CD14-positive monocyte (primary cell): ENCODE data around the gene RNF186. TPM values are rescaled to one million over a fixed set of nuclear protein-coding genes. Genes with fewer than 3 reads are reported as not detected.

Experiments used
- DNase-seq, 3 donors: peaks; one replicate each; pipeline ENCODE4 v3.0.0-alpha.2; 2011 to 2022
- H2AFZ ChIP-seq: 2 replicates; pipeline ENCODE4 v1.6.0; 2012; ENCODE audit warnings: mild to moderate bottlenecking, low read depth, low read length, inconsistent platforms; ENCODE audit not compliant: insufficient read depth, poor library complexity, severe bottlenecking
- H3K27ac ChIP-seq, 2 donors: 1 replicate in 1 of 2; 2 replicates in 1 of 2; pipeline ENCODE4 v1.5.1; 2012 to 2013; ENCODE audit warnings: low read length in 2 of 2, control low read depth in 1 of 2, inconsistent platforms in 1 of 2, low read depth in 1 of 2, mild to moderate bottlenecking in 1 of 2
- H3K27me3 ChIP-seq, 2 donors: one replicate each; pipeline versions ENCODE4 v1.6.0 to v1.6.1; 2011 to 2013; ENCODE audit warnings: low read length in 2 of 2; ENCODE audit not compliant: control insufficient read depth in 2 of 2, insufficient read depth in 2 of 2
- H3K36me3 ChIP-seq, 2 donors: replicated peaks in 1 of 2; 1 replicate in 1 of 2; 2 replicates in 1 of 2; pipeline versions ENCODE4 v1.5.1 to v1.6.1; 2012 to 2013; ENCODE audit warnings: low read length in 2 of 2, control low read depth in 1 of 2, inconsistent platforms in 1 of 2, mild to moderate bottlenecking in 1 of 2; ENCODE audit not compliant: insufficient read depth in 2 of 2, control insufficient read depth in 1 of 2
- H3K4me1 ChIP-seq, 2 donors: 1 replicate in 1 of 2; 2 replicates in 1 of 2; pipeline versions ENCODE4 v1.5.1 to v1.6.1; 2012 to 2013; ENCODE audit warnings: low read length in 2 of 2, control low read depth in 1 of 2, inconsistent platforms in 1 of 2, mild to moderate bottlenecking in 1 of 2, moderate library complexity in 1 of 2; ENCODE audit not compliant: insufficient read depth in 2 of 2, control insufficient read depth in 1 of 2
- H3K4me2 ChIP-seq: replicated peaks from 2 replicates; pipeline ENCODE3; 2012; ENCODE audit warnings: low read length, moderate library complexity, mild to moderate bottlenecking; ENCODE audit not compliant: poor library complexity, severe bottlenecking; ENCODE audit errors: extremely low read depth
- H3K4me3 ChIP-seq, 3 experiments: fragments of 200-600 bp in 1 of 3; sonication (generic) in 1 of 3; replicated peaks in 1 of 3; 1 replicate in 2 of 3; 2 replicates in 1 of 3; pipeline ENCODE4 v1.5.1; 2011 to 2013; ENCODE audit warnings: low read length in 3 of 3, mild to moderate bottlenecking in 3 of 3, control low read depth in 2 of 3, low read depth in 2 of 3, inconsistent platforms in 1 of 3, moderate library complexity in 1 of 3
- H3K79me2 ChIP-seq: 2 replicates; pipeline ENCODE4 v1.6.0; 2012; ENCODE audit warnings: mild to moderate bottlenecking, control low read depth, inconsistent platforms, low read length, moderate library complexity; ENCODE audit not compliant: insufficient read depth
- H3K9ac ChIP-seq: 2 replicates; pipeline ENCODE4 v1.6.0; 2017; ENCODE audit warnings: low read length, mild to moderate bottlenecking; ENCODE audit not compliant: insufficient read depth, poor library complexity, severe bottlenecking
- H3K9me3 ChIP-seq, 2 donors: replicated peaks in 1 of 2; 1 replicate in 1 of 2; 2 replicates in 1 of 2; pipeline versions ENCODE4 v1.5.1 to v1.6.1; 2012 to 2013; ENCODE audit warnings: low read length in 2 of 2, control low read depth in 1 of 2; ENCODE audit not compliant: control insufficient read depth in 1 of 2, insufficient read depth in 1 of 2
- H4K20me1 ChIP-seq: 2 replicates; pipeline ENCODE4 v1.6.0; 2012; ENCODE audit warnings: mild to moderate bottlenecking, low read length, control low read depth, moderate library complexity; ENCODE audit not compliant: insufficient read depth
- H3K27ac Mint-ChIP-seq, 7 donors: one replicate each; pipeline ENCODE4 v1.8.0; 2020; ENCODE audit warnings: mild to moderate bottlenecking in 7 of 7, mixed read lengths in 7 of 7, moderate library complexity in 6 of 7, inconsistent platforms in 2 of 7
- H3K27me3 Mint-ChIP-seq, 3 donors: one replicate each; pipeline ENCODE4 v1.8.0; 2021 to 2022; ENCODE audit warnings: low read depth in 3 of 3, mild to moderate bottlenecking in 3 of 3, mixed read lengths in 3 of 3, moderate library complexity in 3 of 3, inconsistent platforms in 1 of 3
- H3K36me3 Mint-ChIP-seq, 2 donors: one replicate each; pipeline ENCODE4 v1.8.0; 2020; ENCODE audit warnings: mixed read lengths in 2 of 2, inconsistent platforms in 1 of 2, mild to moderate bottlenecking in 1 of 2
- H3K4me1 Mint-ChIP-seq: one replicate; pipeline ENCODE4 v1.8.0; 2020; ENCODE audit warnings: mild to moderate bottlenecking, mixed read lengths
- H3K4me3 Mint-ChIP-seq, 2 donors: one replicate each; pipeline ENCODE4 v1.8.0; 2020; ENCODE audit warnings: mild to moderate bottlenecking in 2 of 2, mixed read lengths in 2 of 2, moderate library complexity in 1 of 2
- H3K9me3 Mint-ChIP-seq, 7 donors: one replicate each; pipeline ENCODE4 v1.8.0; 2020 to 2022; ENCODE audit warnings: mixed read lengths in 7 of 7, mild to moderate bottlenecking in 6 of 7, moderate library complexity in 6 of 7, inconsistent platforms in 2 of 7
- CTCF ChIP-seq: fragments of 200-600 bp; IDR thresholded peaks from one replicate; pipeline ENCODE4 v1.8.0; 2022; ENCODE audit warnings: antibody characterized with exemption, mild to moderate bottlenecking
- WGBS: methylation state at CpG from one replicate; pipeline ENCODE4 v1.1.5; 2013; ENCODE audit warnings: missing lambda C conversion rate; ENCODE audit not compliant: insufficient coverage; 5-methylcytosine and 5-hydroxymethylcytosine counted together
- intact Hi-C, 2 donors: fragments of 100-400 bp; cut with micrococcal nuclease; formaldehyde crosslinking; loops; one replicate each; pipeline versions ENCODE4 v1.15.0 to v1.15.1; 2023
- polyA plus RNA-seq, 3 donors: library from polyadenylated mRNA; depleted of rRNA in 1 of 3; unstranded in 2 of 3; stranded (reverse) in 1 of 3; fragments of 300-500 nt in 2 of 3; fragments of >200 nt in 1 of 3; fragmentation: Illumina TruSeq in 2 of 3; gene quantifications; 1 replicate in 2 of 3; 2 replicates in 1 of 3; pipeline ENCODE4 v1.2.3, GENCODE V29; 2012 to 2021

The RNF186 gene
- polyA plus RNA-seq, 3 donors, result not detected

DNA sequence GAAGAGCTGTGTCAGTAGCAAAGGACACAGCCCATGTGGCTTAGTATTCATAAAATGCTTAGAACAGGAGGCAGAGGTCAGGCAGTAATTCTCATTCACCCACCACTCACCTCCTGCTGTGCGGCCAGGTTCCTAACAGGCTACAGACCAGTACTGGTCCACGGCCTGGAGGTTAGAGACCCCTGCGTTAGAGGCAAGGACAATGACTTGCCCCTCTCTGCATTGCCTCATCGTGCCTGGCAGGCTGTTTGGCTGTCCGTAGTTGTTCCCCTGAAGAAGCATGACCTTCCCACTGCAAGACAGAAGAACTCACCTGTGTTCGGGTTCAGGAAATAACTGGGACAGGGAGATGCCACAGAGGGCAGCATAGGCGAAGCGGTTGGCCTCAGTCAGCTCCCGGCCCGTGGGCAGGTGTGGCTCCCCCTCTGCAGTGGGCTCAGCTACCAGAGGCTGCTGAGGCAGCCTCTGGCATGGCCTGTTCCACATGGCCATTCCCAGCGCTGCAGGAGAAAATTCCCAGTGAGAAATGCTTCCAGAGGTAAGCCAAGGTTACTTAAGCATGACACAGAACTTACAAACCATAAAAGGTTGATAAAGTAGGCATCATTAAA is 34.7 kb downstream of the RNF186 start:
- DNase-seq, result no peak
- H3K4me3 ChIP-seq, result no peak overlapping the region
- Mint-ChIP-seq H3K4me1 (no peaks in the 10 kb centered on the region), H3K27me3 (no peaks in the 10 kb centered on the region), H3K36me3 (peaks cover 55 to 72% of the 10 kb centered on the region in 2 donors), H3K9me3 (no peaks in the 10 kb centered on the region), H3K27ac (no peak overlapping the region), H3K4me3 (no peak overlapping the region)
- no peaks in the 10 kb centered on the region for H3K4me1 ChIP-seq
- H3K4me2 ChIP-seq, result no peak overlapping the region
- peak overlapping the region; percentile 18 for H3K9ac ChIP-seq
- no peaks in the 10 kb centered on the region for H3K79me2 ChIP-seq
- H2AFZ ChIP-seq, result no peak overlapping the region
- H3K27me3 ChIP-seq, result no peaks in the 10 kb centered on the region
- no peak overlapping the region for H3K27ac ChIP-seq
- WGBS, result 90% methylated on average over 10 of the region's 11 CpGs
- TF ChIP-seq CTCF, result no peak
- no peaks in the 10 kb centered on the region for H3K9me3 ChIP-seq
- H4K20me1 ChIP-seq, result no peaks in the 10 kb centered on the region
- H3K36me3 ChIP-seq, result peaks cover 33 to 82% of the 10 kb centered on the region in 2 donors
- intact Hi-C loops, result no loop called here

- peaks cover 49 to 74% of the 10 kb centered on the region in 2 donors for H3K36me3 ChIP-seq
- intact Hi-C loops, result no loop called here
Measured at GRCh38 chr1:19776933-19777332, 38.1 kb downstream of the RNF186 start.

More at GRCh38 chr1:19776933-19777332, 38.1 kb downstream of the RNF186 start:
- Histone ChIP-seq H4K20me1 (no peaks in the 10 kb centered on the region), H3K4me1 (no peaks in the 10 kb centered on the region), H2AFZ (no peak overlapping the region), H3K27ac (no peak overlapping the region), H3K27me3 (no peaks in the 10 kb centered on the region), H3K4me2 (no peak overlapping the region), H3K4me3 (no peak overlapping the region), H3K9ac (no peak overlapping the region), H3K9me3 (no peaks in the 10 kb centered on the region), H3K79me2 (no peaks in the 10 kb centered on the region)
- no peak overlapping the region for H3K4me3 Mint-ChIP-seq
- no peaks in the 10 kb centered on the region for H3K4me1 Mint-ChIP-seq
- H3K27ac Mint-ChIP-seq, result peak overlapping the region in 2 of 7 donors; percentile 25 to 46
- H3K27me3 Mint-ChIP-seq, result no peaks in the 10 kb centered on the region
- H3K36me3 Mint-ChIP-seq, result peaks cover 57 to 74% of the 10 kb centered on the region in 2 donors
- no peak for TF ChIP-seq CTCF
- 100% methylated on average over 1 of the region's 4 CpGs for WGBS
- DNase-seq, result no peak
- no peaks in the 10 kb centered on the region for H3K9me3 Mint-ChIP-seq
